Measurements from ENCODE around the gene ZSCAN22. TPM values are rescaled to one million over a fixed set of nuclear protein-coding genes. Genes with fewer than 3 reads are reported as not detected.

ZSCAN22 gene
- total RNA-seq, 1 donor from 2014 or later, result 1.5 TPM

DNA sequence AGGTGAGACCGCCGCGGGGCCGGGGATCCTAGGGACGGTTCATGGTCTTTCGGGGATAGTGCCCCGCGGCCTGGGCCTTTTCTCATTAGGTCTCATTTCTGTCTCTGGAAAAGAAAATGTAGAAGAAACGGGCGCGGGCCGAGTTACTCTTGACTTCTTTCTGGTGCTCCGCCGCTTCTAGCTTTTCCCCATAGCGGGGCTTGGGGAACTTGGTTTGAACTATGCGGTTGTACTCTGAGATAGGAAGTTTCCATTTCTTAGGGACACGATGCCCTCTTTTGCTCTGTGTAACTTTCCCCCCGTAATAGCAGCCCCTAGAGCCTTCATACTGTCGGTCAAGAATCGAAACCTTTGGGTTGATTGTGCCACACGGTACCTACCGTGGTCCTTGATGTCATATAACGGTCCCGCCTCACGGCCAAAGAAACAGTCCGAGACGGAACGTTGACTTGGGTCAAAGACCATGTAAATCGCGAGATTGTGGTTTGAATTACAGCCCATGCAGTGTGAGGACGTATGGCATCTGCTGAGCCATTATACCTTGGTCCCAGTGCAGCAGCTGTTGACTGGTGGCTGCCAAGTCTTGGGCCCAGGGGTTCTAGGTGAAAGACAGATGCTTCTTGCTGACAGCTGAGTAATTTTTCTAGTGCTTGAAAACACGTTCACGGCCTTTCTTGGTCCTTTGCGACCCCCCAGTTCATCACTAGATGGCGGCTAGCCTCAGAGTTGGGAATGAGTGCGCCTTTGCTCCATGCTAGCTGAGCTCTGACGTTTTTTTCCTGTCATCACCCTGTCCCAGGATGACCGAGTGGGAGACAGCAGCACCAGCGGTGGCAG lies 60.8 kb downstream of the ZSCAN22 start:
- DNase-seq (ENCODE audit: low spot score), result no peak
- no peak overlapping the region for H3K27ac ChIP-seq
- H3K27me3 Mint-ChIP-seq (ENCODE audit: insufficient read depth, low read depth), result peaks cover 10% of the 10 kb centered on the region
- peaks cover 58% of the 10 kb centered on the region for H3K79me2 ChIP-seq (ENCODE audit: low read depth)
- peaks cover 10% of the 10 kb centered on the region for H4K20me1 ChIP-seq (ENCODE audit: low read depth)
- no peaks in the 10 kb centered on the region for H3K36me3 ChIP-seq
- TF ChIP-seq, protein P1, sequence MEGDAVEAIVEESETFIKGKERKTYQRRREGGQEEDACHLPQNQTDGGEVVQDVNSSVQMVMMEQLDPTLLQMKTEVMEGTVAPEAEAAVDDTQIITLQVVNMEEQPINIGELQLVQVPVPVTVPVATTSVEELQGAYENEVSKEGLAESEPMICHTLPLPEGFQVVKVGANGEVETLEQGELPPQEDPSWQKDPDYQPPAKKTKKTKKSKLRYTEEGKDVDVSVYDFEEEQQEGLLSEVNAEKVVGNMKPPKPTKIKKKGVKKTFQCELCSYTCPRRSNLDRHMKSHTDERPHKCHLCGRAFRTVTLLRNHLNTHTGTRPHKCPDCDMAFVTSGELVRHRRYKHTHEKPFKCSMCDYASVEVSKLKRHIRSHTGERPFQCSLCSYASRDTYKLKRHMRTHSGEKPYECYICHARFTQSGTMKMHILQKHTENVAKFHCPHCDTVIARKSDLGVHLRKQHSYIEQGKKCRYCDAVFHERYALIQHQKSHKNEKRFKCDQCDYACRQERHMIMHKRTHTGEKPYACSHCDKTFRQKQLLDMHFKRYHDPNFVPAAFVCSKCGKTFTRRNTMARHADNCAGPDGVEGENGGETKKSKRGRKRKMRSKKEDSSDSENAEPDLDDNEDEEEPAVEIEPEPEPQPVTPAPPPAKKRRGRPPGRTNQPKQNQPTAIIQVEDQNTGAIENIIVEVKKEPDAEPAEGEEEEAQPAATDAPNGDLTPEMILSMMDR (IDR thresholded peaks at IDR 0.05), result peak; percentile 11
- TF ChIP-seq EZH2phosphoT487 (IDR thresholded peaks at IDR 0.05) (no peak), EZH2 (IDR thresholded peaks at IDR 0.05) (no peak)
- peaks cover 28% of the 10 kb centered on the region for H3K4me1 Mint-ChIP-seq
- H3K36me3 Mint-ChIP-seq, result peaks cover 16% of the 10 kb centered on the region
- peaks cover 14% of the 10 kb centered on the region for H3K4me1 ChIP-seq
- peak overlapping the region; percentile 77 for H3K4me3 ChIP-seq
- H3K4me2 ChIP-seq, result peak overlapping the region; percentile 97
- H2AFZ ChIP-seq (replicated peaks), result no peak overlapping the region
- peak overlapping the region; percentile 99 for H3K27ac Mint-ChIP-seq
- H3K9me3 Mint-ChIP-seq, result no peaks in the 10 kb centered on the region
- H3F3A ChIP-seq (ENCODE audit: low read depth), result peaks cover 29% of the 10 kb centered on the region
- H3K9me3 ChIP-seq (ENCODE audit: low read depth), result no peaks in the 10 kb centered on the region
- H3K9ac ChIP-seq, result peak overlapping the region; percentile 67
- peak overlapping the region; percentile 97 for H3K4me3 Mint-ChIP-seq
- no peaks in the 10 kb centered on the region for H3K27me3 ChIP-seq

DNA sequence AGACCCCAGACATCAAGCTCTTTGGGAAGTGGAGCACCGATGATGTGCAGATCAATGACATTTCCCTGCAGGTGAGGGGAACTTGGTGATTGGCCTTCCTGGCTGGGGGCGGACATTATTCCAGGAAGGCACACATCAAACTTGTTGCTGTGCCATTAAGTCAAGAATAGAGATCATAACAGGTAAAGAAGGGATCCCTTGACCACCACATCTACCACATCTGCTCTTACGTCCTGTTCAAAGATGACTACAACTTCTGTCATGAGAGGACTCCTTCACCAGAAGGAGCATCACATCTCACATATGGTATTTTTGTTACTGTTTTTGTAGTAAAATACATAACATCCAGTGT lies 61.4 kb downstream of the ZSCAN22 start:
- Mint-ChIP-seq H3K4me3 (peak overlapping the region; percentile 97), H3K9me3 (no peaks in the 10 kb centered on the region), H3K27ac (no peak overlapping the region), H3K36me3 (peaks cover 16% of the 10 kb centered on the region), H3K27me3 (ENCODE audit: insufficient read depth, low read depth) (peaks cover 7% of the 10 kb centered on the region), H3K4me1 (peaks cover 28% of the 10 kb centered on the region)
- peaks cover 14% of the 10 kb centered on the region for H3K4me1 ChIP-seq
- H3K4me2 ChIP-seq, result peak overlapping the region; percentile 97
- DNase-seq (ENCODE audit: low spot score), result no peak
- peaks cover 29% of the 10 kb centered on the region for H3F3A ChIP-seq (ENCODE audit: low read depth)
- TF ChIP-seq EZH2phosphoT487 (IDR thresholded peaks at IDR 0.05), result no peak
- TF ChIP-seq, protein P1 (IDR thresholded peaks at IDR 0.05), result no peak
- H3K9me3 ChIP-seq (ENCODE audit: low read depth), result no peaks in the 10 kb centered on the region
- peaks cover 58% of the 10 kb centered on the region for H3K79me2 ChIP-seq (ENCODE audit: low read depth)
- peak overlapping the region; percentile 77 for H3K4me3 ChIP-seq
- peaks cover 10% of the 10 kb centered on the region for H4K20me1 ChIP-seq (ENCODE audit: low read depth)
- H3K27me3 ChIP-seq, result no peaks in the 10 kb centered on the region
- H3K36me3 ChIP-seq, result no peaks in the 10 kb centered on the region
- H2AFZ ChIP-seq (replicated peaks), result no peak overlapping the region
- no peak overlapping the region for H3K27ac ChIP-seq
- peak overlapping the region; percentile 67 for H3K9ac ChIP-seq

Small RNA genes within 50 kb of the gene (microRNA-seq; reads per million reads assigned to microRNA genes)
- gene MIR4754 (not detected), gene MIR6806 (not detected)

Small RNA genes within 50 kb of the gene (small RNA-seq; reads per million reads assigned to genes)
- gene MIR4754 (not detected), gene MIR6806 (not detected), gene RNA5SP473 (not detected)

Other genes with a start within 250 kb of the ZSCAN22 start
- gene ZSCAN18, start 228.8 kb upstream of the ZSCAN22 start, total RNA-seq (ENCODE audit: low replicate concordance), result 49.1 and 144 TPM in 2 replicates
- 28.4 and 36.2 TPM in 2 replicates for gene ZNF329, start 176.2 kb upstream of the ZSCAN22 start, total RNA-seq (ENCODE audit: low replicate concordance)
- 39.3 and 43.0 TPM in 2 replicates for gene ZNF274, start 143.9 kb upstream of the ZSCAN22 start, total RNA-seq (ENCODE audit: low replicate concordance)
- 86.0 and 104 TPM in 2 replicates for gene ZNF544, start 98.1 kb upstream of the ZSCAN22 start, total RNA-seq (ENCODE audit: low replicate concordance)
- gene ZNF8, start 48.0 kb upstream of the ZSCAN22 start, total RNA-seq (ENCODE audit: low replicate concordance), result 18.6 and 24.0 TPM in 2 replicates
- 49.8 and 49.9 TPM in 2 replicates for gene ERVK3-1, start 21.6 kb upstream of the ZSCAN22 start, total RNA-seq (ENCODE audit: low replicate concordance)
- gene A1BG, start 26.5 kb downstream of the ZSCAN22 start, total RNA-seq (ENCODE audit: low replicate concordance), result 7.5 and 37.1 TPM in 2 replicates
- gene ZNF497, start 35.8 kb downstream of the ZSCAN22 start, total RNA-seq (ENCODE audit: low replicate concordance), result 3.7 and 8.0 TPM in 2 replicates
- 1.4 and 8.5 TPM in 2 replicates for gene ZNF837, start 54.0 kb downstream of the ZSCAN22 start, total RNA-seq (ENCODE audit: low replicate concordance)
- 1,938 and 2,407 TPM in 2 replicates for gene RPS5, start 60.3 kb downstream of the ZSCAN22 start, total RNA-seq (ENCODE audit: low replicate concordance)
- 0.62 TPM in 1 of 2 replicates, not detected in the other for gene RNF225, start 68.7 kb downstream of the ZSCAN22 start, total RNA-seq (ENCODE audit: low replicate concordance)
- gene ZNF584, start 81.7 kb downstream of the ZSCAN22 start, total RNA-seq (ENCODE audit: low replicate concordance), result 6.9 and 9.3 TPM in 2 replicates
- 1.0 and 1.4 TPM in 2 replicates for gene ZNF132, start 113.2 kb downstream of the ZSCAN22 start, total RNA-seq (ENCODE audit: low replicate concordance)
- 3.2 TPM in 2 replicates for gene ZNF324B, start 124.6 kb downstream of the ZSCAN22 start, total RNA-seq (ENCODE audit: low replicate concordance)
- gene ZNF324, start 140.1 kb downstream of the ZSCAN22 start, total RNA-seq (ENCODE audit: low replicate concordance), result 4.2 and 14.8 TPM in 2 replicates
- gene ZNF446, start 149.4 kb downstream of the ZSCAN22 start, total RNA-seq (ENCODE audit: low replicate concordance), result 4.4 and 13.2 TPM in 2 replicates
- 11.2 and 17.1 TPM in 2 replicates for gene SLC27A5, start 185.0 kb downstream of the ZSCAN22 start, total RNA-seq (ENCODE audit: low replicate concordance)
- 2.2 and 12.8 TPM in 2 replicates for gene ZBTB45, start 192.8 kb downstream of the ZSCAN22 start, total RNA-seq (ENCODE audit: low replicate concordance)
- 390 and 678 TPM in 2 replicates for gene TRIM28, start 217.1 kb downstream of the ZSCAN22 start, total RNA-seq (ENCODE audit: low replicate concordance)
- 141 and 148 TPM in 2 replicates for gene CHMP2A, start 228.1 kb downstream of the ZSCAN22 start, total RNA-seq (ENCODE audit: low replicate concordance)
- gene UBE2M, start 231.6 kb downstream of the ZSCAN22 start, total RNA-seq (ENCODE audit: low replicate concordance), result 59.3 and 73.3 TPM in 2 replicates
- gene MZF1, start 246.3 kb downstream of the ZSCAN22 start, total RNA-seq (ENCODE audit: low replicate concordance), result 8.4 and 32.3 TPM in 2 replicates